GM19035 (cell line): ENCODE data around the gene TBC1D22A.

Source experiments
- ATAC-seq: cut with Tn5 transposase; IDR thresholded peaks from one replicate; pipeline ENCODE4 v1.9.1; 2021; ENCODE audit not compliant: unreplicated experiment

TBC1D22A gene

DNA sequence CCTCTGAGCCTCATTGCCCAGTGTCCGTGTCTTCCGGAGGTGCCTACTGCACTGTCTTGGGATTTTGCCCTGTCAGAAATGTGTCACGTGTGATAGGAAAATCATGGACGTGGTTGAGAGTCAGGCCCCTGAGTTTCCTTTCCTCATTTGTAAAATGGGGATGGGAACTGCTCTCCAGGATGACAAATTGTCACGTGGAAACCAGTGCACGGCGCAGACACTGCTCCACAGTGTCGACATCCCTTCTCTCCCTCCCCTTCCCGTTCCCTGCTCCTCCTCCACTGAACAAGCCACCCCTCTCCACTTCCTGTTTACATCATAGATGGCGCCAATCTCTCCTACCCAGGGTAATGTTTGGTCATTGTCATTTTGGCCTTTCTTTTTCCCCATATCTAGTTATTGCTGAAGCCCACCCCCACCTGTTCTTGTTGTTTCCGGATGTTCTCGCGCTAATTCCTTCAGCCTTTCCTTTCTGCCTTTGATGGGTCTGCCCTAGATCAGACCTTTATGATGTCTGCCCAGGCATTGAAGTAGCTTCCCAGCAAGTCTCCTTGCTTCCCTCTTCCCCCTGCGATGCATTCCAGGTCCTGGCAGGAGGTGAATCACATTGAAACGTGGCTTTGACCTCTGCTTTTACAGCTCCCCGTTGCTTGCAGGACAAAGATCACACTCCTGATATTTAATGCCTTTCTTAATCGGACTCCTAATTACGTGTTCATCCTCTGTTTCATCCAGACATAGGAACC is 91.8 kb downstream of the TBC1D22A start:
- no peak for ATAC-seq

DNA sequence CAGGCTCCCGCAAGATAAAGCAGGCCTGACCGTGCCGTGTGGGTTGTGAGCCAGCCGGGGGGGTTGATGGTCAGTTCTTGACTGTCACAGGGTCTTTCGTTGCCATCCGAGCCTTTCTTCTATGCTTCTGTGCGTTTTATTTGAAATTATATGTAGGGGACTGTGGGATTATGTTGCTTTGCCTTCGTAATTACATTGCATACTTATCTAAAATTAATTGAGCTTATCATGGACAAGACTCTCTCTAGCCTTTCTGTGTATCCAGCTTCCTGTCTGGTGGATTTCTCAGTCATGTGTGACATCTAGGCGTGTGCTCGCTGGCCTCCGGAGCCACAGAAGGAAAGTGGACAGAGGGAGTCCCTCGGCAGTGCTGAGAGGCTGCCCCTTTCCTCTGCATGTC is 93.2 kb downstream of the TBC1D22A start:
- no peak for ATAC-seq

DNA sequence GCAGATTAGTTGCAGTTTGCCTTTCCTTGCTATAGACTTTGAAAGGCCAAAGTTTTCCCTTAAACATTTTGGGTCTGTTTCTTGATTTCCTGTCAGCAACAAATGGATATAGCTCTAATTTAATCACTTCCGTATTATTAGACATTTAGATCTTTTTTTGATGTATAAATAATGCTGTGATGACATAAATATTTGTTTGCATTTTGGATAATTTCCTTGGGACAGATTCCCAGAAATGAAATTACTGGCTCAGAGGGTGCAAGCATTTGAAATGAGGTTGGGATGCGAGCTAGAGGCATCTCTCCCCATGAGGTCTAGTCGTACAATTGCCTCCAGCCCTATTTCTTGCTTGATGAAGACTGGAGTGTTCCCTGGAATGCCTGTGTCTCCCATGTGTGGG is 94.2 kb downstream of the TBC1D22A start:
- no peak for ATAC-seq

DNA sequence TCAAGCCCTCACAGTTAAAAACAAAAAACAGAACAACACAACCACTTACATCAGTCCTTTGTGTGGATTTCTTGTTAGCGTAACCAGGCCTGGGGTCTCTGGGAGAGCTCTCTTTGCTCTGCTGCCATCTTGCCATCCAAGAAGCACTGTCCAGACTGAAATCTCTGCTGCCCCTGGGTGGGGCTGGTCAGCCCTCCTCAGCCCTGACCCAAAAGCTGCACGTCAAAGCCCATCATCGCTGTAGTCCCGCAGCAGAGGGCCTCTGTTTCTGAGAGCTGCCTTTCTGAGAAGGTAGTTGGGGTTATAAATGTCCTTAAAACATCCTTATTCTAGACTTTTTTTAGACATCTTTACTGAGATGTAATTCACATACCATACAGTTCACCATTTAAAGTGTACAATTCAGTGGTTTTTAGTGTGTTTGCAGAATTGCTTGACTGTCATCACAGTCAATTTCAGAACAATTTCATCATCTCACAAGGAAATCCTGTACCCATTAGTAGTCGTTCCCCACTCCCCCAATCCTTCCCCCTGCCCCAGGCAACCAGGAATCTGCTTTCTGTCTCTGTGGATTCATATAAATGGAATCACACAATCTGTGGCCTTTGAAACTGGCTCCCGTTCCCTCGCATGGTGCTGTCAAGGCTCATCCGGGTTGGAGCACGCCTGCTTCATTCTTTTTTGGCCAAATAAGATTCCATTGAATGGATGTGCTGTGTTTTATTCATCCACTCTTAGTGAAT is 94.9 kb downstream of the TBC1D22A start:
- ATAC-seq, result no peak

DNA sequence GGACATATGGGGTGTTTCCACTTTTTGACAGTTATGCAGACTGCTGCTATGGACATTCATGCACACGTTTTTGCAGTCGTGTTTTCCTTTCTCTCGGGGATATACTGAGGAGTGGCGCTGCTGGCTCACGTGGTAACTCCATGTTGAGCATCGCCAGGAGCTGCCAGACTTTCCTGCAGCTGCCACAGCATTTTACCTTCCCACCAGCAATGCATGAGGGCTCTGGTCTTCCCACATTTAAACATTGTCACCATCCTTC is 95.4 kb downstream of the TBC1D22A start:
- no peak for ATAC-seq

GRCh38 chr22:46858181-46858771 is 95.8 kb downstream of the TBC1D22A start:
- ATAC-seq, result no peak

DNA sequence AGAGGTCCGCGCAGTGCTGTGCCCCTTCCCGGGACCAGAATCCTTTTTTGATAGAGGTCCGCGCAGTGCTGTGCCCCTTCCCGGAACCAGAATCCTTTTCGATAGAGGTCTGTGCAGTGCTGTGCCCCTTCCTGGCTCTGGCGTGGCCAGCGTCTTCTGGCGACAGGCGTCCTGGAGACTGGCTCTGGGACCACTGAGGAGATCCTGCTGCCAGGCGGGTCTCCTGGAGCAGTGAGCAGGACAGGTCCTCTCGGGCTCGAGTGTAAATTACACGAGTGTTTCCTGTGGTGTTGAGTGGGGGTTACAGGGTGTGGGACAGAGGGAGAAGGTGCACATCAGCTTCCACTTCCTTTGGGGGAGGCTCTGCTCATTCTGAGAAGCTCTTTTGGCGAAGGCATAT is 98.1 kb downstream of the TBC1D22A start:
- no peak for ATAC-seq

GRCh38 chr22:46861468-46862367 is 99.3 kb downstream of the TBC1D22A start:
- ATAC-seq, result no peak

DNA sequence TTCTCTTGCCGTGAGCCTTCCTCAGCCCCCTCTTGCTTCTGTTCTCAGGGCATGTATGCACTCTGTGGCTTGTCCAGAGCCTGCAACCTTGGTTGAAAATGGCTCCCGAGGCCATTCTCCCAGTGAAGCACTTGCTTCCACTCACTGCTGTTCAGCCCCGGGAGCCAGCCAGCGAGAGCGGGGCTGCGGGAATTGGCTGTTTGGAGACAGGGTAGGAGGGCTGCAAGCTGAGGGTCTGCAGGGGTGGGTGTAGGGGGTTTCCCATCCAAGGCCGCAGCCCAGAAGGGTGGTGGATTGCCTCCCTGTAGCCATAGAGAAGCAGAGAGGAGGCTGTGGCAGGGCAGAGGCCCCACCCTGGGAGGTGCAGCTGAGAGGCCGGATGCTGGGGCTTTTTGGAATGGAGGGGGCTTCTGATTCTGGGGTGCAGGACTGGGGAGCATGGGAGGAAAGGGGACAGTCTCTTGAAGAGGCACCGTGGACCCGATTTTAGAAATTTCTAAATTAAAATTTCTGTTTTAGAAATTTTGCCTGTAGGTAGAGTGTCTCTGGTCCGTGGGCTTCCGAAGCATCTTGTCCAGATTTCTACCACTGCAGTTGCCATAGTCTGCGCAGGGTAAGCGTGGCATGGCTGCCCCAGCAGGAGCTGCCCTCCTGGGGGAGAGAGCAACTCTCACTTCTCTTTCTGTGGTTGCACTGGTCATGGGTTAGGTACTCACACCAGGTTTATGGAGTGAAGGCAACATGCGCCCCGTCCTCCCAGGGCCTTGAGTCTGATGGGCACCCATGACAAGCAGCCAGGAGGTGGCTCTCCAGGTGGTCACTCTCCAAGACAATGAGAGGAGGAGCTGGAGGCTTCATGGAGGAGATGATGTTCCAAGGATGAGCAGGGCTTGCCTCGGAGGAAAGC is 100.2 kb downstream of the TBC1D22A start:
- no peak for ATAC-seq

DNA sequence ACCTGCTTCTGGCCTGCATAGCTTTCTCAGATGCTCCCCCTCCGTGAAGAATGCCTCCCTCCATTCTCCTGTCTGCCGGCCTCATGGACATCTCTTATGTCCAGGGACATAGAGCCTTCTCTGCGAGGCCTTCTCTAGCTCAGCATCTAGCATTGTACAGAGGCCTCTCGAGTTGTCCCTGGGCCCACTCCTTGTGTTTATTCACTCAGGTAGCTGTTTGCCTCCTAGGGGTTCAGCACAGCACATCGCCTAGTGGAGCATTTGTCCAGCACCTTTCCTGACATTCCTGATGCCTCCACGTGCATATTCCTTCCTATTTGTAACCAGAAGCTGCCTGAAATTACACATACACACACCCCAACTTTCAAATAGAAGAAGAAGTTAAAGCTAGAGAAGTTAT is 101.3 kb downstream of the TBC1D22A start:
- no peak for ATAC-seq

GRCh38 chr22:46864314-46865051 is 102.0 kb downstream of the TBC1D22A start:
- no peak for ATAC-seq

DNA sequence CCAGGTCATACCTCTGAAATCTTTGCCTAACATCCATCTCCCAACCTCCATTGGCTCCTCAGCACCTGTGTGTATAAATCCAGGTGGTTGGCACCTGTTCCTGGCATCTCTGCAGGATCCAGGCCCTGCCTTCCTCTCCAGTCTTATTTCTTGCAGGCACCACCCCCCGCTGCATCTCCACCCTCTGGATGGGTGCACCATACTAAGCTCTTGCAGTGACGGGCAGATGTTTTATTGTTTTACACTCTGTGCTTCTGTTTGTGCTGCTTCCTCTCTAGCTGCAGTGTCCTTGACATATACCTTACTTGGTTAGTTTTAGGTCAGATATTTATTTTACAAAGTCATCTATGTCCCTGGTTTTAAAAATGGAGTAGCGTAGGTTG is 102.6 kb downstream of the TBC1D22A start:
- no peak for ATAC-seq

GRCh38 chr22:46865642-46866041 is 103.2 kb downstream of the TBC1D22A start:
- ATAC-seq, result no peak

GRCh38 chr22:46866591-46866990 is 104.1 kb downstream of the TBC1D22A start:
- no peak for ATAC-seq

- no peak for ATAC-seq
Measured at GRCh38 chr22:46867106-46867505, 104.7 kb downstream of the TBC1D22A start.

- ATAC-seq, result no peak
Measured at GRCh38 chr22:46869329-46869728, 106.9 kb downstream of the TBC1D22A start.

- no peak for ATAC-seq
Measured at GRCh38 chr22:46869831-46870441, 107.5 kb downstream of the TBC1D22A start.

DNA sequence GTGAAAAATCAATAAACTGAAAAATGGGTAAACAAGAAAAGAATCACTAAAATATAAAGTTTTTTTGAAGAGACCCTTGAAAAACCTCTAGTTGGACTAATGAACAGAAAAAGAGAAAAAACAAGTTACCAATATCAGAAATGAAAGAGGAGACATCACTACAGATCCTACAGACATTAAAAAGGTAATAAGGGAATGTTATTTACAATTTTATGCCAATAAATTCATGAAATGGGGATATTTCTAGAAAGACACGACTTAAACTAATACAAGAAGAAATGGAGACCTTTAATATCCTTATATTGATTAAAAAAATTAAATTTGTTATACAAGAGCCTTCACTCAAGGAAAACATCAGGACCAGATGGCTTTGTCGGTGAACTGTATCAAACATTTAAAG is 109.4 kb downstream of the TBC1D22A start:
- no peak for ATAC-seq

GRCh38 chr22:46875089-46875488 is 112.6 kb downstream of the TBC1D22A start:
- ATAC-seq, result no peak
